Trophoblast cell (in vitro differentiated cells and primary cell): ENCODE results near the gene TMBIM1.

Experiments used
- DNase-seq, 2 donors: peaks; one replicate each; pipeline ENCODE4 v3.0.0-alpha.2; 2016
- H2AFZ ChIP-seq: 2 replicates; pipeline ENCODE4 v1.6.1; 2013; ENCODE audit warnings: low read length, moderate library complexity, mild to moderate bottlenecking; ENCODE audit not compliant: insufficient read depth, poor library complexity
- H2AK5ac ChIP-seq: 2 replicates; pipeline ENCODE4 v1.6.1; 2013; ENCODE audit warnings: mild to moderate bottlenecking, low read length
- H2BK120ac ChIP-seq: 2 replicates; pipeline ENCODE4 v1.6.1; 2013; ENCODE audit warnings: low read length, mild to moderate bottlenecking, moderate library complexity; ENCODE audit not compliant: insufficient read depth, poor library complexity
- H2BK12ac ChIP-seq: 2 replicates; pipeline ENCODE4 v1.6.1; 2013; ENCODE audit warnings: mild to moderate bottlenecking, low read length, moderate library complexity
- H2BK5ac ChIP-seq: 2 replicates; pipeline ENCODE4 v1.6.1; 2013; ENCODE audit warnings: low read length, low read depth, moderate library complexity, mild to moderate bottlenecking; ENCODE audit not compliant: poor library complexity
- H3K14ac ChIP-seq: 2 replicates; pipeline ENCODE4 v1.6.1; 2013; ENCODE audit warnings: mild to moderate bottlenecking, low read length
- H3K18ac ChIP-seq: 2 replicates; pipeline ENCODE4 v1.6.1; 2013; ENCODE audit warnings: mild to moderate bottlenecking, low read length
- H3K23ac ChIP-seq: 2 replicates; pipeline ENCODE4 v1.6.1; 2013; ENCODE audit warnings: low read length
- H3K27ac ChIP-seq: 2 replicates; pipeline ENCODE4 v1.5.1; 2013; ENCODE audit warnings: low read depth, mild to moderate bottlenecking, inconsistent platforms, low read length, moderate library complexity
- H3K27me3 ChIP-seq: 2 replicates; pipeline ENCODE4 v1.6.1; 2013; ENCODE audit warnings: inconsistent platforms, mild to moderate bottlenecking, low read length, moderate library complexity; ENCODE audit not compliant: insufficient read depth
- H3K36me3 ChIP-seq, 2 experiments: 1 replicate in 1 of 2; 2 replicates in 1 of 2; pipeline ENCODE4 v1.6.1; 2013; ENCODE audit warnings: low read length in 2 of 2, mild to moderate bottlenecking in 2 of 2, moderate library complexity in 1 of 2; ENCODE audit not compliant: insufficient read depth in 2 of 2, control insufficient read depth in 1 of 2
- H3K4ac ChIP-seq: 2 replicates; pipeline ENCODE4 v1.6.1; 2013; ENCODE audit warnings: low read depth, mild to moderate bottlenecking, low read length, moderate library complexity
- H3K4me1 ChIP-seq, 2 experiments: 1 replicate in 1 of 2; 2 replicates in 1 of 2; pipeline ENCODE4 v1.6.1; 2013; ENCODE audit warnings: low read length in 2 of 2, mild to moderate bottlenecking in 2 of 2, moderate library complexity in 1 of 2; ENCODE audit not compliant: insufficient read depth in 2 of 2, control insufficient read depth in 1 of 2
- H3K4me2 ChIP-seq: 2 replicates; pipeline ENCODE4 v1.6.1; 2013; ENCODE audit warnings: inconsistent platforms, mild to moderate bottlenecking, low read length, moderate library complexity
- H3K4me3 ChIP-seq: 2 replicates; pipeline ENCODE4 v1.5.1; 2013; ENCODE audit warnings: mild to moderate bottlenecking, low read depth, low read length, inconsistent platforms
- H3K79me1 ChIP-seq: one replicate; pipeline ENCODE4 v1.6.1; 2013; ENCODE audit warnings: low read length
- H3K79me2 ChIP-seq: 2 replicates; pipeline ENCODE4 v1.6.1; 2013; ENCODE audit warnings: low read length, mild to moderate bottlenecking; ENCODE audit not compliant: control insufficient read depth, insufficient read depth, poor library complexity
- H3K9ac ChIP-seq: 2 replicates; pipeline ENCODE4 v1.6.1; 2013; ENCODE audit warnings: mild to moderate bottlenecking, low read length
- H3K9me3 ChIP-seq: 2 replicates; pipeline ENCODE4 v1.6.1; 2013; ENCODE audit warnings: low read depth, mild to moderate bottlenecking, control low read depth, inconsistent platforms, low read length; ENCODE audit not compliant: insufficient read depth
- H4K12ac ChIP-seq: 2 replicates; pipeline ENCODE4 v1.6.1; 2013; ENCODE audit warnings: low read depth, mild to moderate bottlenecking, low read length, moderate library complexity
- H4K8ac ChIP-seq: 2 replicates; pipeline ENCODE4 v1.6.1; 2013; ENCODE audit warnings: low read depth, mild to moderate bottlenecking, low read length, moderate library complexity
- H4K91ac ChIP-seq: one replicate; pipeline ENCODE4 v1.6.1; 2013; ENCODE audit warnings: low read depth, mild to moderate bottlenecking, low read length, moderate library complexity
- WGBS: extraction: QIAGEN DNeasy Blood & Tissue Kit; methylation state at CpG from one replicate; pipeline ENCODE4 v1.1.7; 2013; ENCODE audit warnings: missing lambda C conversion rate; ENCODE audit not compliant: insufficient read length, insufficient coverage; ENCODE audit errors: extremely low coverage; 5-methylcytosine and 5-hydroxymethylcytosine counted together

TMBIM1 gene

DNA sequence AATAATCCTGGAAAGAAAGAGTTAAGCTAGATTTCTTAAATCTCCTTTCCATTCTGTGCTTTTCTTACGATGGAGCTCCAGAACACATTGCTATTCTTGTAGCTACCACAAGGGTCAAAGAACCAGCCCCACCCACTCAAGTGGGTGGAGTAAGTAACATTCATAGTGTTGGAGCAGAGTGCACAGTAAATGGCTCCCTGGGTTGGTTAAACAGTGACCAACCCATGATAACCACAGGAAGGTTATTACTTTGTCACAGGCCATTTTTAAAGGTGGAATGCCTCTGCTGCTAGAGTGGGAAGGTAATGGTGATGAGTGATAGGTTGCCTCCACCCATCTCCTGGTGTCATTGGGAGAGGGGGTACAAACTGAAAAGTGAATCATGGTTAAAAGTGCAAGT is 61.4 kb downstream of the TMBIM1 start:
- H3K79me2 ChIP-seq, result no peaks in the 10 kb centered on the region
- no peak overlapping the region for H3K4ac ChIP-seq
- H2BK12ac ChIP-seq, result no peak overlapping the region
- no peak overlapping the region for H3K27ac ChIP-seq
- H4K12ac ChIP-seq, result no peak overlapping the region
- H3K23ac ChIP-seq, result no peak overlapping the region
- H3K36me3 ChIP-seq, result peaks cover 35 to 55% of the 10 kb centered on the region in 2 experiments
- no peaks in the 10 kb centered on the region for H3K27me3 ChIP-seq
- no peak overlapping the region for H3K9ac ChIP-seq
- H3K14ac ChIP-seq, result no peak overlapping the region
- no peak overlapping the region for H2BK120ac ChIP-seq
- H3K4me3 ChIP-seq, result no peak overlapping the region
- no peak overlapping the region for H2BK5ac ChIP-seq
- no peak overlapping the region for H3K4me2 ChIP-seq
- no peak overlapping the region for H3K18ac ChIP-seq
- no peak overlapping the region for H4K91ac ChIP-seq
- H4K8ac ChIP-seq, result no peak overlapping the region
- H2AFZ ChIP-seq, result no peak overlapping the region
- peak in 1 of 2 donors; percentile 42 for DNase-seq
- H2AK5ac ChIP-seq, result no peak overlapping the region
- no peaks in the 10 kb centered on the region for H3K79me1 ChIP-seq
- WGBS, result no CpG with 5 or more reads among the region's 1 CpG
- H3K4me1 ChIP-seq, result peaks cover 0 to 13% of the 10 kb centered on the region in 2 experiments
- no peaks in the 10 kb centered on the region for H3K9me3 ChIP-seq

GRCh38 chr2:218229851-218230250 is 62.5 kb downstream of the TMBIM1 start:
- Histone ChIP-seq H3K4me2 (no peak overlapping the region), H3K23ac (no peak overlapping the region), H3K27me3 (no peaks in the 10 kb centered on the region), H3K4me3 (no peak overlapping the region), H2BK5ac (no peak overlapping the region), H2BK12ac (no peak overlapping the region), H3K36me3 (peaks cover 29 to 49% of the 10 kb centered on the region in 2 experiments), H4K12ac (no peak overlapping the region), H2AK5ac (no peak overlapping the region), H3K9me3 (no peaks in the 10 kb centered on the region), H4K8ac (no peak overlapping the region), H3K9ac (no peak overlapping the region), H3K27ac (peak overlapping the region; percentile 42), H3K79me1 (no peaks in the 10 kb centered on the region), H3K4ac (no peak overlapping the region), H2AFZ (no peak overlapping the region), H2BK120ac (no peak overlapping the region), H3K18ac (no peak overlapping the region), H3K79me2 (no peaks in the 10 kb centered on the region), H3K4me1 (peaks cover 0 to 13% of the 10 kb centered on the region in 2 experiments), H4K91ac (no peak overlapping the region), H3K14ac (no peak overlapping the region)
- no CpG with 5 or more reads among the region's 4 CpGs for WGBS
- peak; percentile 39 to 60 for DNase-seq

- no peak overlapping the region for H3K9ac ChIP-seq
- no peak overlapping the region for H3K4ac ChIP-seq
- no peak overlapping the region for H4K12ac ChIP-seq
- no peak overlapping the region for H2AK5ac ChIP-seq
- no peaks in the 10 kb centered on the region for H3K79me1 ChIP-seq
- H2AFZ ChIP-seq, result no peak overlapping the region
- no peak overlapping the region for H3K18ac ChIP-seq
- H3K9me3 ChIP-seq, result no peaks in the 10 kb centered on the region
- H3K79me2 ChIP-seq, result no peaks in the 10 kb centered on the region
- DNase-seq, result peak; percentile 65 to 76
- no peak overlapping the region for H2BK5ac ChIP-seq
- no peak overlapping the region for H3K23ac ChIP-seq
- H3K36me3 ChIP-seq, result peaks cover 29 to 52% of the 10 kb centered on the region in 2 experiments
- no peaks in the 10 kb centered on the region for H3K27me3 ChIP-seq
- no peak overlapping the region for H2BK120ac ChIP-seq
- no CpG with 5 or more reads among the region's 3 CpGs for WGBS
- H3K4me3 ChIP-seq, result no peak overlapping the region
- H4K91ac ChIP-seq, result no peak overlapping the region
- no peak overlapping the region for H2BK12ac ChIP-seq
- H3K14ac ChIP-seq, result no peak overlapping the region
- H3K4me2 ChIP-seq, result no peak overlapping the region
- H3K27ac ChIP-seq, result no peak overlapping the region
- H4K8ac ChIP-seq, result no peak overlapping the region
- H3K4me1 ChIP-seq, result peaks cover 0 to 13% of the 10 kb centered on the region in 2 experiments
Observed at GRCh38 chr2:218229239-218229638, 63.1 kb downstream of the TMBIM1 start.

- no peak overlapping the region for H3K14ac ChIP-seq
- H3K4ac ChIP-seq, result no peak overlapping the region
- H3K18ac ChIP-seq, result no peak overlapping the region
- H2BK12ac ChIP-seq, result no peak overlapping the region
- no peak overlapping the region for H3K4me2 ChIP-seq
- no peak overlapping the region for H4K91ac ChIP-seq
- no peaks in the 10 kb centered on the region for H3K27me3 ChIP-seq
- no peak overlapping the region for H2AK5ac ChIP-seq
- H3K79me1 ChIP-seq, result no peaks in the 10 kb centered on the region
- no peak overlapping the region for H2BK120ac ChIP-seq
- no peak overlapping the region for H4K8ac ChIP-seq
- H3K23ac ChIP-seq, result no peak overlapping the region
- H3K9me3 ChIP-seq, result no peaks in the 10 kb centered on the region
- peaks cover 27 to 46% of the 10 kb centered on the region in 2 experiments for H3K36me3 ChIP-seq
- DNase-seq, result no peak
- peaks cover 0 to 13% of the 10 kb centered on the region in 2 experiments for H3K4me1 ChIP-seq
- no peak overlapping the region for H2BK5ac ChIP-seq
- no peaks in the 10 kb centered on the region for H3K79me2 ChIP-seq
- no peak overlapping the region for H4K12ac ChIP-seq
- no peak overlapping the region for H2AFZ ChIP-seq
- WGBS, result no CpG with 5 or more reads among the region's 6 CpGs
- no peak overlapping the region for H3K9ac ChIP-seq
- peak overlapping the region; percentile 61 for H3K27ac ChIP-seq
- no peak overlapping the region for H3K4me3 ChIP-seq
Observed at GRCh38 chr2:218228366-218229090, 63.8 kb downstream of the TMBIM1 start.
